HepG2 (cell line): ENCODE measurements around the gene FBXO33. TPM values are rescaled to one million over a fixed set of nuclear protein-coding genes. Genes with fewer than 3 reads are reported as not detected.

Experiments used
- BORCS8-MEF2B ChIP-seq: sonication (generic); formaldehyde crosslinking; IDR thresholded peaks from 2 replicates; pipeline ENCODE4 v1.8.0; 2022; ENCODE audit warnings: mild to moderate bottlenecking, missing genetic modification reagents
- IKZF4 ChIP-seq: sonication (generic); formaldehyde crosslinking; IDR thresholded peaks from 2 replicates; pipeline ENCODE4 v1.5.1; 2020; ENCODE audit warnings: borderline replicate concordance, mild to moderate bottlenecking, low read depth, missing genetic modification reagents; ENCODE audit errors: not compliant biosample characterization
- REXO4 ChIP-seq: sonication (generic); formaldehyde crosslinking; IDR thresholded peaks from 2 replicates; pipeline ENCODE4 v1.8.0; 2022; ENCODE audit warnings: missing genetic modification reagents, mild to moderate bottlenecking, borderline replicate concordance
- ZKSCAN8 ChIP-seq: IDR thresholded peaks from 2 replicates; pipeline ENCODE4 v1.6.1; 2016; ENCODE audit warnings: borderline replicate concordance, missing genetic modification reagents, missing compliant biosample characterization
- ZNF136 ChIP-seq: sonication (generic); formaldehyde crosslinking; IDR thresholded peaks from 2 replicates; pipeline ENCODE4 v1.8.1; 2022; ENCODE audit warnings: low read depth, mild to moderate bottlenecking, moderate library complexity, missing genetic modification reagents
- ZNF317 ChIP-seq: sonication (generic); formaldehyde crosslinking; IDR thresholded peaks from 2 replicates; pipeline ENCODE4 v1.5.0; 2020; ENCODE audit warnings: mild to moderate bottlenecking, missing genetic modification reagents
- ZNF44 ChIP-seq: sonication (generic); formaldehyde crosslinking; IDR thresholded peaks from 2 replicates; pipeline ENCODE4 v1.5.1; 2020; ENCODE audit warnings: mild to moderate bottlenecking, missing genetic modification reagents
- ZNF83 ChIP-seq: sonication (generic); formaldehyde crosslinking; IDR thresholded peaks from 2 replicates; pipeline ENCODE4 v1.4.0; 2020; ENCODE audit warnings: missing genetic modification reagents, mild to moderate bottlenecking, borderline replicate concordance
- polyA plus RNA-seq, 8 experiments: library from polyadenylated mRNA; depleted of rRNA in 3 of 8; stranded (reverse) in 7 of 8; unstranded in 1 of 8; fragments of >200 nt; fragmentation: Illumina TruSeq in 4 of 8; extraction: Trizol in 4 of 8; gene quantifications; 2 replicates each; pipeline versions ENCODE4 v1.2.1 to v1.2.3, GENCODE V29; 2011 to 2016; ENCODE audit warnings: low read depth in 4 of 8, missing spikeins in 1 of 8, mixed read lengths in 1 of 8; ENCODE audit not compliant: insufficient read depth in 1 of 8
- total RNA-seq, 5 experiments: library from RNA; depleted of rRNA; stranded (reverse); fragments of >200 nt; fragmentation: Illumina TruSeq; extraction: Trizol; gene quantifications; 2 replicates each; pipeline ENCODE4 v1.2.3, GENCODE V29; 2016; ENCODE audit warnings: low read depth in 1 of 5
- TF ChIP-seq, protein P1 (sequence below): sonication (generic); formaldehyde crosslinking; IDR thresholded peaks from 2 replicates; pipeline ENCODE4 v1.5.1; 2020; ENCODE audit warnings: missing genetic modification reagents, mild to moderate bottlenecking, borderline replicate concordance
- TF ChIP-seq, protein P2 (sequence below), 2 experiments: sonication (generic) in 1 of 2; formaldehyde crosslinking in 1 of 2; IDR thresholded peaks; 2 replicates each; pipeline versions ENCODE4 v1.4.0 to v1.6.1; 2018 to 2020; ENCODE audit warnings: missing genetic modification reagents in 2 of 2, borderline replicate concordance in 1 of 2, low read depth in 1 of 2, mild to moderate bottlenecking in 1 of 2, missing biosample characterization in 1 of 2
- TF ChIP-seq, protein P3 (sequence below): sonication (generic); formaldehyde crosslinking; IDR thresholded peaks from 2 replicates; pipeline ENCODE4 v1.4.0; 2020; ENCODE audit warnings: missing genetic modification reagents
- TF ChIP-seq, protein P4 (sequence below): fragments of 450-650 bp; IDR thresholded peaks from 2 replicates; pipeline ENCODE4 v1.6.1; 2016
- TF ChIP-seq, protein P5 (sequence below): sonication (generic); formaldehyde crosslinking; IDR thresholded peaks from 2 replicates; pipeline ENCODE4 v1.4.0; 2020; ENCODE audit warnings: missing genetic modification reagents

FBXO33 gene
- total and polyA plus RNA-seq, 2 of the 13 experiments (the other 11 are each of a cell fraction or from before 2014, with no cell fraction given), result 15.5 to 16.9 TPM

DNA sequence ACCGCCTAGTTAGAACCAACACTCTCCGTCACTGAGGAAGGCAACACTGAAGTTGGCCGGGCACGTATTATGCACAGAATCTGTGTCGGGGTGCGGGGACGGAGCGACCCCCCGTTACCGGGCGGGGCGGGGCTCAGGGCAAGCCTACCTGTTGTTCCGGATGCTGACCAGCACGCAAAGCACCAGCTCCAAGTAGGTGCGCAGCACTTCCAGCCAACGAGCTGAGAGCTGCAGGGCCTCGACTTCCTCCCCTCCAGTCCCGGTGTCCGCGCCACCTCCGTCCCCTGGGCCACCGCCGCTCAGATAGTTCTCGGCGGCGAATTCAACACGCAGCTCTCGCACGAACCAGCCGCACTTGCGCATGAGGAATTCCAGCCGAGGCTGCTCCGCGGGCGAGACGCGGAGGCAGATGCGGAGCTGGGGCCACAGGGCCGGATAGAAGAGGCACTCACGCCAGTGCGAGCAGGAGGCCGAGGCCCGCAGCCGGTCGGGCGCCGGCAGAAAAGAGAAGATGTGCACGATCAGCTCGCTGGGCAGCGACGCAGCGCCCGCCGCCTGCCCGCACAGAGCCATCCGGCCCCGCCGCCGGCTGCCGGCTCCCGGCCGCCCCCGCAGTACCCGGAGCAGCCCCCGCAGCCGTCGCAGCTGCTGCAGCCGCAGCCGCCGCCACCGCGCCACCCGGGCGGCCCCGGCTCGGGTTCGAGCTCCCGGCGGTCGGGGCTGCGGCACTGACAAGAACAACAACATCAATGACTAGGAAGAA, 636 bp downstream of the FBXO33 start (continued):
- TF ChIP-seq, protein P1, sequence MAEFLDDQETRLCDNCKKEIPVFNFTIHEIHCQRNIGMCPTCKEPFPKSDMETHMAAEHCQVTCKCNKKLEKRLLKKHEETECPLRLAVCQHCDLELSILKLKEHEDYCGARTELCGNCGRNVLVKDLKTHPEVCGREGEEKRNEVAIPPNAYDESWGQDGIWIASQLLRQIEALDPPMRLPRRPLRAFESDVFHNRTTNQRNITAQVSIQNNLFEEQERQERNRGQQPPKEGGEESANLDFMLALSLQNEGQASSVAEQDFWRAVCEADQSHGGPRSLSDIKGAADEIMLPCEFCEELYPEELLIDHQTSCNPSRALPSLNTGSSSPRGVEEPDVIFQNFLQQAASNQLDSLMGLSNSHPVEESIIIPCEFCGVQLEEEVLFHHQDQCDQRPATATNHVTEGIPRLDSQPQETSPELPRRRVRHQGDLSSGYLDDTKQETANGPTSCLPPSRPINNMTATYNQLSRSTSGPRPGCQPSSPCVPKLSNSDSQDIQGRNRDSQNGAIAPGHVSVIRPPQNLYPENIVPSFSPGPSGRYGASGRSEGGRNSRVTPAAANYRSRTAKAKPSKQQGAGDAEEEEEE (CRISPR knock-in tag), result peak; percentile 74; the same call in 1 of the 2 replicates
- TF ChIP-seq ZNF317 (peak; percentile 57; the same call in 1 of the 2 replicates), REXO4 (CRISPR knock-in tag) (no peak), ZNF136 (no peak), ZNF44 (CRISPR knock-in tag) (no peak), IKZF4 (CRISPR knock-in tag) (no peak), ZKSCAN8 (CRISPR knock-in tag) (no peak), ZNF83 (CRISPR knock-in tag) (peak; percentile 98), BORCS8-MEF2B (CRISPR knock-in tag) (peak; percentile 52)
- TF ChIP-seq, protein P2, sequence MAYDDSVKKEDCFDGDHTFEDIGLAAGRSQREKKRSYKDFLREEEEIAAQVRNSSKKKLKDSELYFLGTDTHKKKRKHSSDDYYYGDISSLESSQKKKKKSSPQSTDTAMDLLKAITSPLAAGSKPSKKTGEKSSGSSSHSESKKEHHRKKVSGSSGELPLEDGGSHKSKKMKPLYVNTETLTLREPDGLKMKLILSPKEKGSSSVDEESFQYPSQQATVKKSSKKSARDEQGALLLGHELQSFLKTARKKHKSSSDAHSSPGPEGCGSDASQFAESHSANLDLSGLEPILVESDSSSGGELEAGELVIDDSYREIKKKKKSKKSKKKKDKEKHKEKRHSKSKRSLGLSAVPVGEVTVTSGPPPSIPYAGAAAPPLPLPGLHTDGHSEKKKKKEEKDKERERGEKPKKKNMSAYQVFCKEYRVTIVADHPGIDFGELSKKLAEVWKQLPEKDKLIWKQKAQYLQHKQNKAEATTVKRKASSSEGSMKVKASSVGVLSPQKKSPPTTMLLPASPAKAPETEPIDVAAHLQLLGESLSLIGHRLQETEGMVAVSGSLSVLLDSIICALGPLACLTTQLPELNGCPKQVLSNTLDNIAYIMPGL (CRISPR knock-in tag; IDR thresholded peaks at IDR 0.05; ENCODE audit: borderline replicate concordance in 1 of 2, low read depth in 1 of 2), result peak; percentile 52 to 87; a peak in 2 of 4 replicates
- TF ChIP-seq, protein P3, sequence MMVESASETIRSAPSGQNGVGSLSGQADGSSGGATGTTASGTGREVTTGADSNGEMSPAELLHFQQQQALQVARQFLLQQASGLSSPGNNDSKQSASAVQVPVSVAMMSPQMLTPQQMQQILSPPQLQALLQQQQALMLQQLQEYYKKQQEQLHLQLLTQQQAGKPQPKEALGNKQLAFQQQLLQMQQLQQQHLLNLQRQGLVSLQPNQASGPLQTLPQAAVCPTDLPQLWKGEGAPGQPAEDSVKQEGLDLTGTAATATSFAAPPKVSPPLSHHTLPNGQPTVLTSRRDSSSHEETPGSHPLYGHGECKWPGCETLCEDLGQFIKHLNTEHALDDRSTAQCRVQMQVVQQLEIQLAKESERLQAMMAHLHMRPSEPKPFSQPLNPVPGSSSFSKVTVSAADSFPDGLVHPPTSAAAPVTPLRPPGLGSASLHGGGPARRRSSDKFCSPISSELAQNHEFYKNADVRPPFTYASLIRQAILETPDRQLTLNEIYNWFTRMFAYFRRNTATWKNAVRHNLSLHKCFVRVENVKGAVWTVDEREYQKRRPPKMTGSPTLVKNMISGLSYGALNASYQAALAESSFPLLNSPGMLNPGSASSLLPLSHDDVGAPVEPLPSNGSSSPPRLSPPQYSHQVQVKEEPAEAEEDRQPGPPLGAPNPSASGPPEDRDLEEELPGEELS, result no peak
- TF ChIP-seq, protein P4, sequence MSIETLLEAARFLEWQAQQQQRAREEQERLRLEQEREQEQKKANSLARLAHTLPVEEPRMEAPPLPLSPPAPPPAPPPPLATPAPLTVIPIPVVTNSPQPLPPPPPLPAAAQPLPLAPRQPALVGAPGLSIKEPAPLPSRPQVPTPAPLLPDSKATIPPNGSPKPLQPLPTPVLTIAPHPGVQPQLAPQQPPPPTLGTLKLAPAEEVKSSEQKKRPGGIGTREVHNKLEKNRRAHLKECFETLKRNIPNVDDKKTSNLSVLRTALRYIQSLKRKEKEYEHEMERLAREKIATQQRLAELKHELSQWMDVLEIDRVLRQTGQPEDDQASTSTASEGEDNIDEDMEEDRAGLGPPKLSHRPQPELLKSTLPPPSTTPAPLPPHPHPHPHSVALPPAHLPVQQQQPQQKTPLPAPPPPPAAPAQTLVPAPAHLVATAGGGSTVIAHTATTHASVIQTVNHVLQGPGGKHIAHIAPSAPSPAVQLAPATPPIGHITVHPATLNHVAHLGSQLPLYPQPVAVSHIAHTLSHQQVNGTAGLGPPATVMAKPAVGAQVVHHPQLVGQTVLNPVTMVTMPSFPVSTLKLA, result no peak
- TF ChIP-seq, protein P5, sequence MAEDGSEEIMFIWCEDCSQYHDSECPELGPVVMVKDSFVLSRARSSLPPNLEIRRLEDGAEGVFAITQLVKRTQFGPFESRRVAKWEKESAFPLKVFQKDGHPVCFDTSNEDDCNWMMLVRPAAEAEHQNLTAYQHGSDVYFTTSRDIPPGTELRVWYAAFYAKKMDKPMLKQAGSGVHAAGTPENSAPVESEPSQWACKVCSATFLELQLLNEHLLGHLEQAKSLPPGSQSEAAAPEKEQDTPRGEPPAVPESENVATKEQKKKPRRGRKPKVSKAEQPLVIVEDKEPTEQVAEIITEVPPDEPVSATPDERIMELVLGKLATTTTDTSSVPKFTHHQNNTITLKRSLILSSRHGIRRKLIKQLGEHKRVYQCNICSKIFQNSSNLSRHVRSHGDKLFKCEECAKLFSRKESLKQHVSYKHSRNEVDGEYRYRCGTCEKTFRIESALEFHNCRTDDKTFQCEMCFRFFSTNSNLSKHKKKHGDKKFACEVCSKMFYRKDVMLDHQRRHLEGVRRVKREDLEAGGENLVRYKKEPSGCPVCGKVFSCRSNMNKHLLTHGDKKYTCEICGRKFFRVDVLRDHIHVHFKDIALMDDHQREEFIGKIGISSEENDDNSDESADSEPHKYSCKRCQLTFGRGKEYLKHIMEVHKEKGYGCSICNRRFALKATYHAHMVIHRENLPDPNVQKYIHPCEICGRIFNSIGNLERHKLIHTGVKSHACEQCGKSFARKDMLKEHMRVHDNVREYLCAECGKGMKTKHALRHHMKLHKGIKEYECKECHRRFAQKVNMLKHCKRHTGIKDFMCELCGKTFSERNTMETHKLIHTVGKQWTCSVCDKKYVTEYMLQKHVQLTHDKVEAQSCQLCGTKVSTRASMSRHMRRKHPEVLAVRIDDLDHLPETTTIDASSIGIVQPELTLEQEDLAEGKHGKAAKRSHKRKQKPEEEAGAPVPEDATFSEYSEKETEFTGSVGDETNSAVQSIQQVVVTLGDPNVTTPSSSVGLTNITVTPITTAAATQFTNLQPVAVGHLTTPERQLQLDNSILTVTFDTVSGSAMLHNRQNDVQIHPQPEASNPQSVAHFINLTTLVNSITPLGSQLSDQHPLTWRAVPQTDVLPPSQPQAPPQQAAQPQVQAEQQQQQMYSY (CRISPR knock-in tag), result no peak
